Endothelial cell of umbilical vein (primary cell): ENCODE results near the gene EDEM1.

ENCODE experiments used
- CTCF ChIP-seq, 2 donors: IDR thresholded peaks; 1 replicate in 1 of 2; 2 replicates in 1 of 2; pipeline ENCODE4 v1.5.1; 2011; ENCODE audit warnings: low read length in 2 of 2, mild to moderate bottlenecking in 2 of 2, moderate library complexity in 2 of 2, control low read depth in 1 of 2, inconsistent platforms in 1 of 2, low read depth in 1 of 2; ENCODE audit not compliant: insufficient read depth in 1 of 2; ENCODE audit errors: extremely low read depth in 1 of 2
- FOS ChIP-seq: IDR thresholded peaks from 2 replicates; pipeline ENCODE4 v1.6.1; 2011; ENCODE audit warnings: mild to moderate bottlenecking, low read length, moderate library complexity, borderline replicate concordance; ENCODE audit not compliant: insufficient read depth
- MAX ChIP-seq: IDR thresholded peaks from 2 replicates; pipeline ENCODE4 v1.6.1; 2011; ENCODE audit not compliant: insufficient read depth, insufficient read length
- POLR2AphosphoS5 ChIP-seq: IDR thresholded peaks from 2 replicates; pipeline ENCODE4 v1.6.1; 2012; ENCODE audit warnings: low read depth, mild to moderate bottlenecking, control low read depth, low read length, moderate library complexity; ENCODE audit not compliant: insufficient read depth

- TF ChIP-seq FOS (no peak), POLR2AphosphoS5 (no peak), MAX (no peak), CTCF (IDR thresholded peaks at IDR 0.05; ENCODE audit: extremely low read depth in 1 of 2, insufficient read depth in 1 of 2, low read depth in 1 of 2, low read length in 2 of 2) (no peak)
These were observed 64.6 kb downstream of the EDEM1 start for GRCh38 chr3:5252131-5252530.
